Measurements from ENCODE around the gene PLXND1. TPM values are rescaled to one million over a fixed set of nuclear protein-coding genes. Genes with fewer than 3 reads are reported as not detected.

The PLXND1 gene
- total and polyA plus RNA-seq, 8 donors, result 175 to 263 (median 214) TPM

GRCh38 chr3:129608087-129608935 lies 1.8 kb upstream of the PLXND1 start:
- ATAC-seq, result no peak
- peak in 1 of 4 donors; percentile 72 for DNase-seq
- no peaks in the 10 kb centered on the region for H3K9me3 ChIP-seq
- intact Hi-C loops (cut with DNase I), result no loop called here
- TF ChIP-seq, protein P1, sequence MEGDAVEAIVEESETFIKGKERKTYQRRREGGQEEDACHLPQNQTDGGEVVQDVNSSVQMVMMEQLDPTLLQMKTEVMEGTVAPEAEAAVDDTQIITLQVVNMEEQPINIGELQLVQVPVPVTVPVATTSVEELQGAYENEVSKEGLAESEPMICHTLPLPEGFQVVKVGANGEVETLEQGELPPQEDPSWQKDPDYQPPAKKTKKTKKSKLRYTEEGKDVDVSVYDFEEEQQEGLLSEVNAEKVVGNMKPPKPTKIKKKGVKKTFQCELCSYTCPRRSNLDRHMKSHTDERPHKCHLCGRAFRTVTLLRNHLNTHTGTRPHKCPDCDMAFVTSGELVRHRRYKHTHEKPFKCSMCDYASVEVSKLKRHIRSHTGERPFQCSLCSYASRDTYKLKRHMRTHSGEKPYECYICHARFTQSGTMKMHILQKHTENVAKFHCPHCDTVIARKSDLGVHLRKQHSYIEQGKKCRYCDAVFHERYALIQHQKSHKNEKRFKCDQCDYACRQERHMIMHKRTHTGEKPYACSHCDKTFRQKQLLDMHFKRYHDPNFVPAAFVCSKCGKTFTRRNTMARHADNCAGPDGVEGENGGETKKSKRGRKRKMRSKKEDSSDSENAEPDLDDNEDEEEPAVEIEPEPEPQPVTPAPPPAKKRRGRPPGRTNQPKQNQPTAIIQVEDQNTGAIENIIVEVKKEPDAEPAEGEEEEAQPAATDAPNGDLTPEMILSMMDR (IDR thresholded peaks at IDR 0.05), result no peak
- no peak overlapping the region for H3K4me3 ChIP-seq
- peaks cover 0 to 51% of the 10 kb centered on the region in 2 donors for H3K27me3 ChIP-seq
- H3K27ac ChIP-seq, result peak overlapping the region; percentile 87 to 93
- H3K4me1 ChIP-seq, result peaks cover 38 to 74% of the 10 kb centered on the region in 2 donors
- H3K36me3 ChIP-seq, result no peaks in the 10 kb centered on the region

DNA sequence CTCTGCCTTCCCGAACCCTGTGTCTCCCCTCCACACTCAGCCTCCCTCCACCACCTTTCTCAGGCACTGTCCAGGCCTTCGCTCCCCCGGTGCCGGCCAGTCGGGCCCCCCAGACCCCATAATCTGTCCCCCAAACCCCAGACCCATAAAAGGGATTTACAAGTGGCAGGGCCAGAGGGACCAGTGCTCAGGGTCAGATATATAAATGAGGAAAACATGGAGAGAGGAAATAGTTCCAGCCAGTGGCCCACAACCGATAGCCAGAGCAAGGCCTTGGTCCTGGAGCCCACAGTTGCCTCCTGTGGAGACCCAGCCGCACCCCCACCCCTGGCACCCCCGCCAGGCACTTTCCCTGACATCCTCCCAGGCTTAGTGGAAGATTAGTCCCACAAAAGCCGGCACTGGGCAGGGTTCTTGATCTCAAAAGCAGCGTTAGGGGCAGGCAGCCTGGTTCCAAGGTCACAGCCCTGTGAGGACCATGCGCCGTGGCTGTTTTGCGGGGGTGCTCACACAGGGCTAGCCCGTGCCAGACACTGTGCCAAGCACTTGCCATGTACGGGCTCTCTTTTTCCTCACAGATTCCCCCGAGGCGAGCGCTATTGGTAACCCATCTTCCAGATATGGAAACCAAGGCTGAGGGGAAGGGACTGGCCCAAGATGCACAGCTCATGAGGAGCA lies 1.1 kb upstream of the PLXND1 start:
- Histone ChIP-seq H3K27ac (peak overlapping the region; percentile 87 to 93), H3K36me3 (no peaks in the 10 kb centered on the region), H3K27me3 (peaks cover 0 to 51% of the 10 kb centered on the region in 2 donors), H3K9me3 (no peaks in the 10 kb centered on the region), H3K4me1 (peaks cover 46 to 77% of the 10 kb centered on the region in 2 donors), H3K4me3 (peak overlapping the region; percentile 22 to 39)
- intact Hi-C loops (cut with DNase I), result no loop called here
- no peak for ATAC-seq
- TF ChIP-seq, protein P1 (IDR thresholded peaks at IDR 0.05), result no peak
- no peak for DNase-seq

- ATAC-seq (peak; percentile 1), DNase-seq (peak in 2 of 4 donors; percentile 52 to 86)
- peaks cover 41 to 81% of the 10 kb centered on the region in 2 donors for H3K4me1 ChIP-seq
- peaks cover 0 to 3% of the 10 kb centered on the region in 2 donors for H3K36me3 ChIP-seq
- peaks cover 0 to 51% of the 10 kb centered on the region in 2 donors for H3K27me3 ChIP-seq
- intact Hi-C loops (cut with DNase I), result no loop called here
- TF ChIP-seq, protein P1 (IDR thresholded peaks at IDR 0.05), result no peak
- peak overlapping the region; percentile 86 to 87 for H3K4me3 ChIP-seq
- H3K9me3 ChIP-seq, result no peaks in the 10 kb centered on the region
- H3K27ac ChIP-seq, result peak overlapping the region; percentile 85 to 86
Observed at GRCh38 chr3:129605922-129606635, 397 bp downstream of the PLXND1 start.

- peaks cover 0 to 51% of the 10 kb centered on the region in 2 donors for H3K27me3 ChIP-seq
- H3K9me3 ChIP-seq, result no peaks in the 10 kb centered on the region
- H3K36me3 ChIP-seq, result peaks cover 0 to 3% of the 10 kb centered on the region in 2 donors
- intact Hi-C loops (cut with DNase I), result no loop called here
- TF ChIP-seq, protein P1 (IDR thresholded peaks at IDR 0.05), result no peak
- H3K4me3 ChIP-seq, result peak overlapping the region; percentile 86 to 87
- ATAC-seq, result peak; percentile 8
- H3K4me1 ChIP-seq, result peaks cover 41 to 87% of the 10 kb centered on the region in 2 donors
- H3K27ac ChIP-seq, result peak overlapping the region; percentile 85 to 86
- DNase-seq, result peak; percentile 50 to 84 (median 60)
Observed at GRCh38 chr3:129605203-129605921, 1.1 kb downstream of the PLXND1 start.
